ENCODE data around the gene DRD3.

Gene DRD3

DNA sequence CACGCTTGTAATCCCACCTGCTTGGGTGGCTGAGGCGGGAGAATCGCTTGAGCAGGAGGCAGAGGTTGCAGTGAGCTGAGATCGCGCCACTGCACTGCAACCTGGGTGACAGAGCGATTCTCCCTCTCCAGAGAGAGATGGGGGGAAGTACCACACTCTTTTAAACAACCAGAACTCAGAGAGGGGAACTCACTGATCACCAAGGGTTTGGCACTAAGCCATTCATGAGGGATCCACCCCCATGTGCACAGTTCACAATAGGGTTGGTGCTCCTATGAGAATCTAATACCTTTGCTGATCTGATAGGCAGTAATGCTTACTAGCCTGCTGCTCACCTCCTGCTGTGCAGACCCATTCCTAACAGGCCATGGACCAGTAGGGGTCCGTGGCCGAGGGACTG lies 70.7 kb downstream of the DRD3 start:
- H3K36me3 ChIP-seq (ENCODE audit: control insufficient read depth, insufficient read depth, low read length): no peaks in the 10 kb centered on the region
- H3K27ac ChIP-seq (ENCODE audit: insufficient read depth, low read depth, low read length, poor library complexity, severe bottlenecking): no peak overlapping the region
- 94% methylated on average over 8 of the region's 8 CpGs for WGBS, 2 experiments
- H3K27me3 ChIP-seq (ENCODE audit: control insufficient read depth, insufficient read depth, low read length, poor library complexity, severe bottlenecking): no peaks in the 10 kb centered on the region
- H3K4me3 ChIP-seq (ENCODE audit: insufficient read depth, low read depth, low read length): no peak overlapping the region
- H3K4me1 ChIP-seq (ENCODE audit: control insufficient read depth, insufficient read depth, low read length): peaks cover 15% of the 10 kb centered on the region
- no peaks in the 10 kb centered on the region for H3K9me3 ChIP-seq (ENCODE audit: control insufficient read depth, low read length)

DNA sequence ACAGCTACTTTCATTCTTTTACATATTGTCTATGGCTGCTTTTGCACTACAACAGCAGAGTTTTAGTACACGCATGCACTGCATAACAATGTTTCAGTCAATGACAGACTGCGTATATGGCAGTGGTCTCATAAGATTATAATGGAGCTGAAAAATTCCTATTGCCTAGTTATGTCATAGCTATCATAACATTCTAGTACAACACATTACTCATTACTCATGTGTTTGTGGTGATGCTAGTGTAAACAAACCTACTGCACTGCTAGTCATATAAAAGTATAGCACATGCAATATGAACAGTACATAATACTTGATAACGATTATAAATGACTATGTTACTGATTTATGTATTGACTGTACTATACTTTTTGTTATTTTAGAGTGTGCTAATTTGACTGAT lies 74.4 kb downstream of the DRD3 start:
- no peaks in the 10 kb centered on the region for H3K9me3 ChIP-seq (ENCODE audit: control insufficient read depth, low read length)
- no peaks in the 10 kb centered on the region for H3K36me3 ChIP-seq (ENCODE audit: control insufficient read depth, insufficient read depth, low read length)
- no peak overlapping the region for H3K4me3 ChIP-seq (ENCODE audit: insufficient read depth, low read depth, low read length)
- no peaks in the 10 kb centered on the region for H3K27me3 ChIP-seq (ENCODE audit: control insufficient read depth, insufficient read depth, low read length, poor library complexity, severe bottlenecking)
- WGBS, 2 experiments: 96% methylated on average over 2 to 3 of the region's 3 CpGs
- H3K27ac ChIP-seq (ENCODE audit: insufficient read depth, low read depth, low read length, poor library complexity, severe bottlenecking): no peak overlapping the region
- peaks cover 10% of the 10 kb centered on the region for H3K4me1 ChIP-seq (ENCODE audit: control insufficient read depth, insufficient read depth, low read length)

DNA sequence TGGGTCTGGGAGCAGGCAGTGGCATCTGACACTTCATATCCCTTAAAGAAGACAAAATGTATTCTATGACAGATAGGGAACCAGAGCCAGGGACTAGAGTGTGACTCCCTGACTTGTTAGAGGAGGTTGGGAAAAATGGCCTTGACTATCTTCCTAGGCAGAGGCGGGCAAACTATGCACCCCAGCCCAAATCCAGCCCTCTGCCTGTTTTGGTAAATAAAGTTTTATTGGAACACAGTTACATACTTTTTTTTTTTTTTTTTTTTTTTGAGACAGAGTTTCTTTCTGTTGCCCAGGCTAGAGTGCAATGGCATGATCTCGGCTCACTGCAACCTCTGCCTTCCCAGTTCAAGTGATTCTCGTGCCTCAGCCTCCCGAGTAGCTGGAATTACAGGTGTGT lies 75.0 kb downstream of the DRD3 start:
- 93 to 95% methylated on average over 4 of the region's 4 CpGs for WGBS, 2 experiments
- Histone ChIP-seq H3K27ac (ENCODE audit: insufficient read depth, low read depth, low read length, poor library complexity, severe bottlenecking) (no peak overlapping the region), H3K27me3 (ENCODE audit: control insufficient read depth, insufficient read depth, low read length, poor library complexity, severe bottlenecking) (no peaks in the 10 kb centered on the region), H3K9me3 (ENCODE audit: control insufficient read depth, low read length) (no peaks in the 10 kb centered on the region), H3K4me1 (ENCODE audit: control insufficient read depth, insufficient read depth, low read length) (peaks cover 10% of the 10 kb centered on the region), H3K36me3 (ENCODE audit: control insufficient read depth, insufficient read depth, low read length) (no peaks in the 10 kb centered on the region), H3K4me3 (ENCODE audit: insufficient read depth, low read depth, low read length) (no peak overlapping the region)

DNA sequence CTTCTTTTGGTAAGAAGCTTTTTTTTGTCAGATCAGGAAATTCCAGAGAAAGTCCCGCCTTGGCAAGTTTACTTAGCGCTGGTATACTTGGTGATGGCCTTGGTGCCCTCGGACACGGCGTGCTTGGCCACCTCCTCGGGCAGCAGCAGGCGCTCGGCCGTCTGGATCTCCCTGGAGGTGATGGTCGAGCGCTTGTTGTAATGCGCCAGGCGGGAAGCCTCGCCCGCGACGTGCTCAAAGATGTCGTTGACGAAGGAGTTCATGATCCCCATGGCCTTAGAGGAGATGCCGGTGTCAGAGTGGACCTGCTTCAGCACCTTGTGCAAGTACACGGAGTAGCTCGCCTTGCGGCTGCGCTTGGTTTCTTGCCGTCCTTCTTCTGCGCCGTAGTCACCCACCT lies 75.7 kb downstream of the DRD3 start:
- WGBS, 2 experiments: 95 to 96% methylated on average over 27 of the region's 27 CpGs
- H3K36me3 ChIP-seq (ENCODE audit: control insufficient read depth, insufficient read depth, low read length): no peaks in the 10 kb centered on the region
- H3K4me3 ChIP-seq (ENCODE audit: insufficient read depth, low read depth, low read length): no peak overlapping the region
- peaks cover 10% of the 10 kb centered on the region for H3K4me1 ChIP-seq (ENCODE audit: control insufficient read depth, insufficient read depth, low read length)
- H3K27ac ChIP-seq (ENCODE audit: insufficient read depth, low read depth, low read length, poor library complexity, severe bottlenecking): no peak overlapping the region
- H3K27me3 ChIP-seq (ENCODE audit: control insufficient read depth, insufficient read depth, low read length, poor library complexity, severe bottlenecking): no peaks in the 10 kb centered on the region
- H3K9me3 ChIP-seq (ENCODE audit: control insufficient read depth, low read length): no peaks in the 10 kb centered on the region

DNA sequence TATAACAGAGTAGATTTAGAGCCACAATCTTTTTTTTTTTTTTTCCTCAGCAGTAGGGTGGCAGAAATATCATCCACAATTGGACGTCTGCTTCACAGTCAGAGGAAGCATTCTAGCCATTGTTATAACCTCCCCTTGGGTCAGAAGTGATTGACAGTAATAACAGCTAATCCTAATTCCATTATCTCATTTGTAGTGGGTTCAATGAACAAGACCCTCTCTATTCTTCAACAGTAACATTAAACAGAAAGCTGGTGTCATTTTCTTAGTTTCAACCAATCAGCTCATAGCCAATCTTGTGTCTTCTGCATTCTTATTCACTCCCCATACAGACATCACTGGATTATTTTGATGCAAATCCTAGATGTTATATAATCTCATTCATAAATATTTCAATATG lies 77.8 kb downstream of the DRD3 start:
- H3K27me3 ChIP-seq (ENCODE audit: control insufficient read depth, insufficient read depth, low read length, poor library complexity, severe bottlenecking): no peaks in the 10 kb centered on the region
- peaks cover 10% of the 10 kb centered on the region for H3K4me1 ChIP-seq (ENCODE audit: control insufficient read depth, insufficient read depth, low read length)
- no peaks in the 10 kb centered on the region for H3K9me3 ChIP-seq (ENCODE audit: control insufficient read depth, low read length)
- no peak overlapping the region for H3K4me3 ChIP-seq (ENCODE audit: insufficient read depth, low read depth, low read length)
- H3K27ac ChIP-seq (ENCODE audit: insufficient read depth, low read depth, low read length, poor library complexity, severe bottlenecking): no peak overlapping the region
- no peaks in the 10 kb centered on the region for H3K36me3 ChIP-seq (ENCODE audit: control insufficient read depth, insufficient read depth, low read length)
- WGBS, 2 experiments: 79 to 83% methylated on average over 1 of the region's 1 CpG

DNA sequence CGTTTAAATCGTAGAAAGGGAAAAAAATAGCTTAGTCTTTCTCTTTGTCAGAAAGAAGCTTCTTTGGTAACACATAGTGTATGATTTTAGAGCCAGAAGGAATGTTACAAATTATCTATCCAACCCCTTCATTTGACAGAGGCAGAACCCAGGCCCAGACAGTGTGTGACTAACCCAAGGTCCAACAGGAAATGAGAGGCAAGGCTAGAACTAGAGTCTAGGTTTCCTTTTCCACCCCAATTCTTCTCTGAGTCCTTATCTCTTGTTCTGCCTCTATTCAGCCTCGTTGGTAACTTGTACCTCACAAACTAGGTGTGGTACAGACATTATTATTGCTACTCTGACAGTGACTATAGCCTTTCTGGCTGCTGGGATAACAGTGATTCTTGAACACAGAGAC lies 83.1 kb downstream of the DRD3 start:
- Histone ChIP-seq H3K4me3 (ENCODE audit: insufficient read depth, low read depth, low read length) (no peak overlapping the region), H3K4me1 (ENCODE audit: control insufficient read depth, insufficient read depth, low read length) (peaks cover 11% of the 10 kb centered on the region), H3K27me3 (ENCODE audit: control insufficient read depth, insufficient read depth, low read length, poor library complexity, severe bottlenecking) (no peaks in the 10 kb centered on the region), H3K27ac (ENCODE audit: insufficient read depth, low read depth, low read length, poor library complexity, severe bottlenecking) (no peak overlapping the region), H3K9me3 (ENCODE audit: control insufficient read depth, low read length) (no peaks in the 10 kb centered on the region), H3K36me3 (ENCODE audit: control insufficient read depth, insufficient read depth, low read length) (no peaks in the 10 kb centered on the region)
- WGBS, 2 experiments: 84 to 88% methylated on average over 3 of the region's 3 CpGs

DNA sequence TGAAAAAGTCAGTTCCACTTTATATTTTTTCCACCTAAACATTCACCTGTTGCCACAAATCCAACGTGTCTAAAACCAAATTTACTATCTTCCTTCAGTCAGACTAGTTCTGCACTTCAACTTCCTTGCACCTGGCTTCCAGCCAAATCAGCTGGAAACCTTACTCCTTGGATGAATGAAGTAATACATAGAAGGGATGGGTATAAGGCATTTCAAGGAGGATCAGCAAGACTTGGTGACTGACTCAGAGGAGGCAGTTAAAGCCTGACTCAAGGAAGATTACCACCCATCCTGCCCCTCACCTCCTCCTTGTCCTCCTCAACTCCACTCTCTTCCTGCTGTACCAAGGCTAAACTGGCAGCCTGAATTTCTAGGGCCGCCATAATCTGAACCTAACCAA lies 85.3 kb downstream of the DRD3 start:
- Histone ChIP-seq H3K27ac (ENCODE audit: insufficient read depth, low read depth, low read length, poor library complexity, severe bottlenecking) (no peak overlapping the region), H3K36me3 (ENCODE audit: control insufficient read depth, insufficient read depth, low read length) (no peaks in the 10 kb centered on the region), H3K4me1 (ENCODE audit: control insufficient read depth, insufficient read depth, low read length) (peaks cover 11% of the 10 kb centered on the region), H3K4me3 (ENCODE audit: insufficient read depth, low read depth, low read length) (no peak overlapping the region), H3K27me3 (ENCODE audit: control insufficient read depth, insufficient read depth, low read length, poor library complexity, severe bottlenecking) (no peaks in the 10 kb centered on the region), H3K9me3 (ENCODE audit: control insufficient read depth, low read length) (no peaks in the 10 kb centered on the region)
- WGBS, 2 experiments: 85 to 97% methylated on average over 2 of the region's 2 CpGs

DNA sequence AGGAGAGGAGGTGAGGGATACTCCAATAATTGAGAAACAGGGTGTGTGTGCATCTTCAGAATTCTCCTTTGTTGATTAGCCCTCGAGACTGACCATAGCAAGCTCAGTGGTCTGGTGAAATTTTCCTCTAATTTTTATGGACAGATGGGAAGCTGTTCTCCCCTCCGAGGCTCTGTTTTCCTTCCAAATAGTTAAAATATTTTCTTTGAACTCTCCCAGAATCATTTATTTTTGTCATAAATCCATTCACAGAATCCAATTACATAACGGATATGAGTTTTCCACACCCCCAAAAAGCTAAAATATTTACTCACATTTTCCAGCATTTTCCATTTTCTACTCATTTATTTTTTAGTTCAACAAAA lies 85.9 kb downstream of the DRD3 start:
- Histone ChIP-seq H3K27ac (ENCODE audit: insufficient read depth, low read depth, low read length, poor library complexity, severe bottlenecking) (no peak overlapping the region), H3K9me3 (ENCODE audit: control insufficient read depth, low read length) (no peaks in the 10 kb centered on the region), H3K4me3 (ENCODE audit: insufficient read depth, low read depth, low read length) (no peak overlapping the region), H3K4me1 (ENCODE audit: control insufficient read depth, insufficient read depth, low read length) (peaks cover 11% of the 10 kb centered on the region), H3K27me3 (ENCODE audit: control insufficient read depth, insufficient read depth, low read length, poor library complexity, severe bottlenecking) (no peaks in the 10 kb centered on the region), H3K36me3 (ENCODE audit: control insufficient read depth, insufficient read depth, low read length) (no peaks in the 10 kb centered on the region)
- WGBS, 2 experiments: 88 to 90% methylated on average over 3 of the region's 3 CpGs

DNA sequence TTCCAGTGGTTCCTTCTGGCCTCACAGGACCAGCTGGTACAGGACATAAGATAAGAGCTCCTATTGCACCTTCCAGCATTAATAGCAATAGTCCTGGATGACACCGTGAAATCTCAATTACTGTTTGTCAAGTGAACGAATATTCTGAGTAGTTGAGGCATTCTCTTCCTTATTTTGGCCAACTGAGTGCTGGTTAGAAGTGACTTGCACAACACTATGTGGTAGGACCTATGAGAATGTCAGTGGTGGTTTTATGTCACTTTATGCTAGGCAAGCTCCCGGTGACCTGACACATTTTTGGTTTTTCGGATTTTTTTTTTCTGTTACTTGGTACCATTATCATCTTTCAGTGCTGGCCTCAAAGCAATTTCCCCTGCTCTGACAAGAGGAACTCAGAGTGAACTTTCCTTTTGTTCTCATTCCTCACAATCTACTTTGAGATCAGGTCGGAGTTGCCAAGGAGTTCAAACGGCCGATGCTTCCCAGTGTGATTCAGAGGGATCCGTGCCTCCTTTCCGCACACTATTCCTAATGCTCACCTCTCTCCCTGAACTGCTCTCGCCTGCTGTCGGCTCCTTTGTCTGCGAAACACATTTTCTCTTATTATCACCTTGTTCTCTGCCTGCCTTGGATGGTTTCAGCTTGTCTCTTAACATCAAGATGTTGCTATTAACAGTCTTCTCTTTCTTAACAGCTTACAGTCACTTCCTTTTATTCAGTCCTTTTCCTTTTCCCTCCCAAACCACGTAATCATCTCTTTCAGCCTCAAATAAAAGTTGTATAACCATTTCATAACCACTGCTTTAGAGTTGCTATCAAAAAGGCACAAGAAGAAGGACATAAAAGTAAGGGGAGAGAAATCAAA lies 86.5 kb downstream of the DRD3 start:
- H3K27me3 ChIP-seq (ENCODE audit: control insufficient read depth, insufficient read depth, low read length, poor library complexity, severe bottlenecking): no peaks in the 10 kb centered on the region
- H3K4me1 ChIP-seq (ENCODE audit: control insufficient read depth, insufficient read depth, low read length): peaks cover 11% of the 10 kb centered on the region
- H3K36me3 ChIP-seq (ENCODE audit: control insufficient read depth, insufficient read depth, low read length): no peaks in the 10 kb centered on the region
- H3K9me3 ChIP-seq (ENCODE audit: control insufficient read depth, low read length): no peaks in the 10 kb centered on the region
- no peak overlapping the region for H3K4me3 ChIP-seq (ENCODE audit: insufficient read depth, low read depth, low read length)
- 77 to 80% methylated on average over 13 of the region's 13 CpGs for WGBS, 2 experiments
- H3K27ac ChIP-seq (ENCODE audit: insufficient read depth, low read depth, low read length, poor library complexity, severe bottlenecking): no peak overlapping the region

DNA sequence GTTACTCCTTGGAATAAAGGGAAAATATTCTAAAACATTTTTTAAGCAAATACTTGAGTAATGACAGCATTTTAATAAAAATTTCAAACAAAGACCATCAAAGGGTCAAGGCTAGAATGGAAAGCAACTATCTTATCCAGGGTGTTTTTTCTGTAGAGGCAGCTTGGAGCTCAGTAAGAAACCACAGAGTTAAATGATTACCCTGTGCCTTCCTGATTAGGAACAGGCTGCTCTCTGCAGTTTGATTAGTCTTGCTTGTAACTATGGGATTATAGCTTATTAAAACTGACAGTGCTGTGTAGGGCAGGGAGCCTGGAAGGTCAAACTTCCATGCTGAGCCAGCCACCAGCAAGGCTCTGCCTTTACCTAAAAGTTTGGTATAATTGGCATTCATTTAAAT lies 89.2 kb downstream of the DRD3 start:
- Histone ChIP-seq H3K4me3 (ENCODE audit: insufficient read depth, low read depth, low read length) (no peak overlapping the region), H3K36me3 (ENCODE audit: control insufficient read depth, insufficient read depth, low read length) (peaks cover 19% of the 10 kb centered on the region), H3K27me3 (ENCODE audit: control insufficient read depth, insufficient read depth, low read length, poor library complexity, severe bottlenecking) (no peaks in the 10 kb centered on the region), H3K9me3 (ENCODE audit: control insufficient read depth, low read length) (no peaks in the 10 kb centered on the region), H3K4me1 (ENCODE audit: control insufficient read depth, insufficient read depth, low read length) (peaks cover 11% of the 10 kb centered on the region), H3K27ac (ENCODE audit: insufficient read depth, low read depth, low read length, poor library complexity, severe bottlenecking) (no peak overlapping the region)

DNA sequence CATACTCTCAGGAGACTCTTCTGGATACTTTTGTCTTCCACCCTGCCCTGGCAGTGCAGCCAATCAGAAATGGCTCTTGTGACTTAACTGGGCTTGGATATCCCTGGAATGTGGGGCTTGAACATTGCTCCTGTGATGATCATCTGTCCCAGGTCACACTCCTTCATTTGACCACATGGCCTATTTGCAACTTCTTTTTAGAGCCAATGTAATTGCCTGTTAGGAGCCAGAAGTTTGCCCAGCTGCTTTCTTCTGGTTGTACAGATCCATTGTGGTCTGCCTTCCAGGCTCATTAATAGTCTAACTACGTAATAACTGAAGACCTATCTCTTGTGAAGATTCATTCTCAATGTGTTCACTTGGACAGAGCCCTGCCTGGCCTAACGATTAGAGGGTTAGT lies 92.5 kb downstream of the DRD3 start:
- Histone ChIP-seq H3K27ac (ENCODE audit: insufficient read depth, low read depth, low read length, poor library complexity, severe bottlenecking) (no peak overlapping the region), H3K27me3 (ENCODE audit: control insufficient read depth, insufficient read depth, low read length, poor library complexity, severe bottlenecking) (no peaks in the 10 kb centered on the region), H3K4me1 (ENCODE audit: control insufficient read depth, insufficient read depth, low read length) (peaks cover 5% of the 10 kb centered on the region), H3K9me3 (ENCODE audit: control insufficient read depth, low read length) (no peaks in the 10 kb centered on the region), H3K4me3 (ENCODE audit: insufficient read depth, low read depth, low read length) (no peak overlapping the region), H3K36me3 (ENCODE audit: control insufficient read depth, insufficient read depth, low read length) (peaks cover 23% of the 10 kb centered on the region)
- 92 to 95% methylated on average over 2 of the region's 2 CpGs for WGBS, 2 experiments
